Astrocyte (in vitro differentiated cells and primary cell): ENCODE results near the gene SAPCD2. TPM values are rescaled to one million over a fixed set of nuclear protein-coding genes. Genes with fewer than 3 reads are reported as not detected.

Experiments
- DNase-seq: peaks from one replicate; pipeline ENCODE4 v3.0.0-alpha.2; 2010; ENCODE audit warnings: low read depth
- FAIRE-seq: peaks from 2 replicates; lab custom pipeline; 2011; peaks lifted over from hg19 to GRCh38; lab: Jason Lieb, UNC
- H2AFZ ChIP-seq: 2 replicates; pipeline ENCODE4 v1.6.0; 2012; ENCODE audit warnings: low read depth, low read length, inconsistent platforms
- H3K27ac ChIP-seq: 2 replicates; pipeline ENCODE4 v1.5.1; 2011; ENCODE audit warnings: low read depth, low read length, inconsistent platforms
- H3K27me3 ChIP-seq: 2 replicates; pipeline ENCODE4 v1.6.0; 2011; ENCODE audit warnings: low read length, inconsistent platforms; ENCODE audit not compliant: insufficient read depth
- H3K36me3 ChIP-seq: 2 replicates; pipeline ENCODE4 v1.5.1; 2011; ENCODE audit warnings: low read length, inconsistent platforms; ENCODE audit not compliant: insufficient read depth
- H3K4me1 ChIP-seq: 2 replicates; pipeline ENCODE4 v1.5.1; 2011; ENCODE audit warnings: low read length, inconsistent platforms; ENCODE audit not compliant: insufficient read depth
- H3K4me2 ChIP-seq: 2 replicates; pipeline ENCODE4 v1.6.0; 2012; ENCODE audit warnings: low read length, inconsistent platforms
- H3K4me3 ChIP-seq: 2 replicates; pipeline ENCODE4 v1.5.1; 2011; ENCODE audit warnings: low read depth, mild to moderate bottlenecking, low read length, inconsistent platforms; ENCODE audit not compliant: insufficient read depth
- H3K79me2 ChIP-seq: 2 replicates; pipeline ENCODE4 v1.6.0; 2012; ENCODE audit warnings: mild to moderate bottlenecking, low read length, inconsistent platforms; ENCODE audit not compliant: insufficient read depth
- H3K9ac ChIP-seq: 2 replicates; pipeline ENCODE4 v1.6.0; 2012; ENCODE audit warnings: mild to moderate bottlenecking, low read length, inconsistent platforms
- H3K9me3 ChIP-seq: 2 replicates; pipeline ENCODE4 v1.5.1; 2012; ENCODE audit warnings: low read depth, mild to moderate bottlenecking, low read length, inconsistent platforms; ENCODE audit not compliant: insufficient read depth
- H4K20me1 ChIP-seq: 2 replicates; pipeline ENCODE4 v1.6.0; 2012; ENCODE audit warnings: low read length, inconsistent platforms; ENCODE audit not compliant: insufficient read depth
- H3K27ac Mint-ChIP-seq: one replicate; pipeline ENCODE4 v1.8.0; 2021; ENCODE audit warnings: mild to moderate bottlenecking, mixed read lengths; ENCODE audit not compliant: unreplicated experiment
- H3K27me3 Mint-ChIP-seq: one replicate; pipeline ENCODE4 v1.8.0; 2021; ENCODE audit warnings: low read depth, mixed read lengths; ENCODE audit not compliant: unreplicated experiment
- H3K36me3 Mint-ChIP-seq: one replicate; pipeline ENCODE4 v1.8.0; 2021; ENCODE audit warnings: low read depth, mixed read lengths; ENCODE audit not compliant: unreplicated experiment
- H3K4me1 Mint-ChIP-seq: one replicate; pipeline ENCODE4 v1.8.0; 2021; ENCODE audit warnings: low read depth, mixed read lengths; ENCODE audit not compliant: unreplicated experiment
- H3K4me3 Mint-ChIP-seq: one replicate; pipeline ENCODE4 v1.8.0; 2021; ENCODE audit warnings: mild to moderate bottlenecking, moderate library complexity, mixed read lengths; ENCODE audit not compliant: unreplicated experiment
- H3K9me3 Mint-ChIP-seq: one replicate; pipeline ENCODE4 v1.8.0; 2021; ENCODE audit warnings: mild to moderate bottlenecking, mixed read lengths; ENCODE audit not compliant: unreplicated experiment
- CTCF ChIP-seq: IDR thresholded peaks from 2 replicates; pipeline ENCODE4 v1.5.1; 2011; ENCODE audit warnings: low read depth, mild to moderate bottlenecking, inconsistent platforms, low read length, moderate library complexity; ENCODE audit not compliant: insufficient read depth
- EZH2 ChIP-seq: IDR thresholded peaks from 2 replicates; pipeline ENCODE4 v1.6.1; 2012; ENCODE audit warnings: mild to moderate bottlenecking, low read length, inconsistent platforms; ENCODE audit not compliant: insufficient read depth
- total RNA-seq: library from RNA; stranded (reverse); gene quantifications from 2 replicates; pipeline ENCODE4 v1.2.1, GENCODE V29; 2021

Gene SAPCD2
- total RNA-seq, 1 donor from 2014 or later = 0.43 TPM

GRCh38 chr9:137022662-137023008 lies 47.7 kb downstream of the SAPCD2 start:
- DNase-seq (no peak), FAIRE-seq (no peak)
- Histone ChIP-seq H3K27me3 (no peaks in the 10 kb centered on the region), H3K9me3 (no peaks in the 10 kb centered on the region), H3K9ac (no peak overlapping the region), H3K4me2 (no peak overlapping the region), H4K20me1 (peaks cover 23% of the 10 kb centered on the region), H3K79me2 (no peaks in the 10 kb centered on the region), H3K4me1 (peaks cover 5% of the 10 kb centered on the region), H2AFZ (no peak overlapping the region), H3K36me3 (no peaks in the 10 kb centered on the region), H3K27ac (no peak overlapping the region), H3K4me3 (no peak overlapping the region)
- Mint-ChIP-seq H3K4me1 (no peaks in the 10 kb centered on the region), H3K4me3 (no peak overlapping the region), H3K27me3 (peaks cover 6% of the 10 kb centered on the region), H3K27ac (no peak overlapping the region), H3K9me3 (no peaks in the 10 kb centered on the region), H3K36me3 (peaks cover 2% of the 10 kb centered on the region)
- TF ChIP-seq CTCF (no peak), EZH2 (no peak)

- Histone ChIP-seq H3K27ac (no peak overlapping the region), H3K79me2 (no peaks in the 10 kb centered on the region), H3K4me1 (peaks cover under 1% of the 10 kb centered on the region), H3K9ac (no peak overlapping the region), H3K4me3 (no peak overlapping the region), H3K4me2 (no peak overlapping the region), H3K9me3 (no peaks in the 10 kb centered on the region), H3K27me3 (no peaks in the 10 kb centered on the region), H2AFZ (no peak overlapping the region), H3K36me3 (no peaks in the 10 kb centered on the region), H4K20me1 (peaks cover 19% of the 10 kb centered on the region)
- TF ChIP-seq CTCF (no peak), EZH2 (no peak)
- FAIRE-seq = no peak
- Mint-ChIP-seq H3K27me3 (peaks cover 3% of the 10 kb centered on the region), H3K4me1 (no peaks in the 10 kb centered on the region), H3K27ac (no peak overlapping the region), H3K9me3 (no peaks in the 10 kb centered on the region), H3K4me3 (no peak overlapping the region), H3K36me3 (peaks cover 2% of the 10 kb centered on the region)
- DNase-seq = no peak
Observed at GRCh38 chr9:137021979-137022661, 48.2 kb downstream of the SAPCD2 start.

- no peaks in the 10 kb centered on the region for H3K4me1 ChIP-seq
- Mint-ChIP-seq H3K9me3 (no peaks in the 10 kb centered on the region), H3K4me3 (no peak overlapping the region)
Observed at GRCh38 chr9:137021568-137021978, 48.8 kb downstream of the SAPCD2 start.

More at GRCh38 chr9:137021568-137021978, 48.8 kb downstream of the SAPCD2 start:
- peaks cover 4% of the 10 kb centered on the region for H3K36me3 Mint-ChIP-seq
- no peaks in the 10 kb centered on the region for H3K4me1 Mint-ChIP-seq
- H3K4me3 ChIP-seq = no peak overlapping the region
- H3K27me3 Mint-ChIP-seq = peaks cover 3% of the 10 kb centered on the region
- peaks cover 13% of the 10 kb centered on the region for H4K20me1 ChIP-seq
- H3K79me2 ChIP-seq = no peaks in the 10 kb centered on the region
- H2AFZ ChIP-seq = no peak overlapping the region
- no peak for TF ChIP-seq EZH2
- no peak for TF ChIP-seq CTCF
- H3K36me3 ChIP-seq = no peaks in the 10 kb centered on the region
- no peak overlapping the region for H3K9ac ChIP-seq
- no peaks in the 10 kb centered on the region for H3K27me3 ChIP-seq
- no peaks in the 10 kb centered on the region for H3K9me3 ChIP-seq
- DNase-seq (no peak), FAIRE-seq (no peak)
- no peak overlapping the region for H3K27ac Mint-ChIP-seq
- no peak overlapping the region for H3K4me2 ChIP-seq
- H3K27ac ChIP-seq = no peak overlapping the region
